Measurements from ENCODE around the gene SLX9. TPM values are rescaled to one million over a fixed set of nuclear protein-coding genes. Genes with fewer than 3 reads are reported as not detected.

Gene SLX9
- polyA plus RNA-seq, 1 experiment: 12.4 TPM

DNA sequence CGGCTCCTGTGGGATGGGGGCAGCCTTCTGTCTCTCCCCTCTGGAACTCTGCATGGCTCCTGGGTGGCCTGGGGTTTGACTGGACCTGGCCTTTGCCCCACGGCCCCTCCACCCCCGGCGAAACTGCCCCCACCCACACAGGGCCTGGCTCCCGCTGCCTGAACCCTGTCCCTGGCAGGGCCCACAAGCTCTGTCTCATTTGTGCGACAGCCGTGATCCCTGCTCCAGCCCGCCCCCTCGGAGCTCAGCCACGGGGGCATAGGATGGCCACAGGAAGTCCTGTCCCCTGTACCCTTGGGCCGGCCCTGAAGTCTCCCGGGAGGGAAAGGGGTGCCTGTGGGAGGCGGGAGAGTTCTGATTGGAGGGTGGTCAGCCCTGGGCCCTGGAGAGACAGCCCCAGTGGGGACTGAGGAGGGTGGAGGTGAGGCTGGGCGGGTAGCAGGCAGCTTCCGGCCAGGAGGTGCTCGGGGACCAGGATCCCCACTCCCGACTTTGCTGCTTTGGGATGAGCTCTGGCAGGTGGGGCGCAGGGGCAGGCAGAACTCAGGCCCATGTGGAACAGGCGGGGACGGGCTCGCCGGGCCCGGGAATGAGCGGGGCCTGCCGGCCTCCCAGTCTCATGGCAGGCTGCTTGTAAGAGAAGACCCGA is 45.1 kb downstream of the SLX9 start:
- ChIA-PET CTCF (interaction anchor here (0.7 to 1.0 kb wide), 2 partner anchors 92 to 147 kb away, joined by 3 to 4 read pairs; no protein-coding TSS in a partner anchor), POLR2A (no interaction called here)
- no peaks in the 10 kb centered on the region for H3K27me3 ChIP-seq (ENCODE audit: control insufficient read depth, insufficient read depth, low read length)
- no peaks in the 10 kb centered on the region for H3K36me3 ChIP-seq (ENCODE audit: control insufficient read depth, insufficient read depth, low read length)
- no peak for DNase-seq (ENCODE audit: low read depth)
- TF ChIP-seq, protein P1, sequence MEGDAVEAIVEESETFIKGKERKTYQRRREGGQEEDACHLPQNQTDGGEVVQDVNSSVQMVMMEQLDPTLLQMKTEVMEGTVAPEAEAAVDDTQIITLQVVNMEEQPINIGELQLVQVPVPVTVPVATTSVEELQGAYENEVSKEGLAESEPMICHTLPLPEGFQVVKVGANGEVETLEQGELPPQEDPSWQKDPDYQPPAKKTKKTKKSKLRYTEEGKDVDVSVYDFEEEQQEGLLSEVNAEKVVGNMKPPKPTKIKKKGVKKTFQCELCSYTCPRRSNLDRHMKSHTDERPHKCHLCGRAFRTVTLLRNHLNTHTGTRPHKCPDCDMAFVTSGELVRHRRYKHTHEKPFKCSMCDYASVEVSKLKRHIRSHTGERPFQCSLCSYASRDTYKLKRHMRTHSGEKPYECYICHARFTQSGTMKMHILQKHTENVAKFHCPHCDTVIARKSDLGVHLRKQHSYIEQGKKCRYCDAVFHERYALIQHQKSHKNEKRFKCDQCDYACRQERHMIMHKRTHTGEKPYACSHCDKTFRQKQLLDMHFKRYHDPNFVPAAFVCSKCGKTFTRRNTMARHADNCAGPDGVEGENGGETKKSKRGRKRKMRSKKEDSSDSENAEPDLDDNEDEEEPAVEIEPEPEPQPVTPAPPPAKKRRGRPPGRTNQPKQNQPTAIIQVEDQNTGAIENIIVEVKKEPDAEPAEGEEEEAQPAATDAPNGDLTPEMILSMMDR (IDR thresholded peaks at IDR 0.05; ENCODE audit: insufficient read depth, low read depth, low read length): no peak
- H3K4me3 ChIP-seq (ENCODE audit: low read depth, low read length): no peak overlapping the region

DNA sequence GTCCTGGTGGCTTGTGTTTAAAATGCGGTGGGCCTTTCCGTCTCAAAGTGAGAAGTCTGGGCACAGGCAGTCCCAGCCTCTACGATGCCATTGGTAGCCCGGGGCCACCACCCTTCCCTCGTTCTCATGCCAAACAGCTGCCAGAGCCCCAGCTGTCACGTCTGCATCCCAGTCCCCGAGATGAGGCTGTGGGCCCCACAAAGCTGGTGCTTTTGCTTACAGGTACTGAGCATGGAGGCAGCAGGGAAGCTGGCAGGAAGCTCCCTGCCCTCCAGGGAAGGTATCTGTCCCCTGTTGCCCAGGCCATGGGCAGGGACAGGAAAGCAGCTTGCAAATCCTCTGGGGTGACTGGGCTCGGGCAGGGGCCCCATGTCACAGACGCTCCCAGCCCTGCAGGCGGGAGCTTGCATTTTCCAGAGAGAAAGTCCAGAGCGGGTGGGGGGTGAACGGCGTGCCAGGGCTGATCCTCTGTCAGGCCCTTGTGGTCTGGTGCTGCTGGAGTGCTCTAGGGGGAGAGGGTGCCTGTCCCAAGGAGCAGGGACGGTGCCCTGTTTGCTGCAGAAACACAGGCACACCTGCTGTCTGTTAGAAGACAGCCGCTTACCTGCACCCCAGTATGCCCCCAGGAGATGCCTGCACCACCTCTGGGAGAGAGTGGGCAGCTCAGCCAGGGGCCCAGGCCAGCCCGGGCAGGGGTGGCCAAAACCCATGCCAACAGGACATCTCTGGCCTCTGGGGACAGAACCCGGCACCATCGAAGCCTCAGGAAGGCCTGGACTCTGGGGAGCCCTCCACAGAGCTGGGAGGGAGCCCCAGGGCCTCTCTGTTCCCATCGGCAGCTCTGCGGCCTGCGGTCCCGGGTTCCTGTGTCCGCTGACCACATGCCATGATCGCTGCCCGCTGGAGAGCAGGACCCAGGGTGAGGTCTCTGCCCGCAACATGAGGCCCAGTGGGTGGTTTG is 45.9 kb downstream of the SLX9 start:
- ChIA-PET POLR2A (no interaction called here), CTCF (interaction anchor here (0.7 to 1.0 kb wide), 2 partner anchors 92 to 146 kb away, joined by 3 to 4 read pairs; no protein-coding TSS in a partner anchor)
- no peak for DNase-seq (ENCODE audit: low read depth)
- H3K27me3 ChIP-seq (ENCODE audit: control insufficient read depth, insufficient read depth, low read length): no peaks in the 10 kb centered on the region
- TF ChIP-seq, protein P1 (IDR thresholded peaks at IDR 0.05; ENCODE audit: insufficient read depth, low read depth, low read length): no peak
- no peaks in the 10 kb centered on the region for H3K36me3 ChIP-seq (ENCODE audit: control insufficient read depth, insufficient read depth, low read length)
- H3K4me3 ChIP-seq (ENCODE audit: low read depth, low read length): no peak overlapping the region

DNA sequence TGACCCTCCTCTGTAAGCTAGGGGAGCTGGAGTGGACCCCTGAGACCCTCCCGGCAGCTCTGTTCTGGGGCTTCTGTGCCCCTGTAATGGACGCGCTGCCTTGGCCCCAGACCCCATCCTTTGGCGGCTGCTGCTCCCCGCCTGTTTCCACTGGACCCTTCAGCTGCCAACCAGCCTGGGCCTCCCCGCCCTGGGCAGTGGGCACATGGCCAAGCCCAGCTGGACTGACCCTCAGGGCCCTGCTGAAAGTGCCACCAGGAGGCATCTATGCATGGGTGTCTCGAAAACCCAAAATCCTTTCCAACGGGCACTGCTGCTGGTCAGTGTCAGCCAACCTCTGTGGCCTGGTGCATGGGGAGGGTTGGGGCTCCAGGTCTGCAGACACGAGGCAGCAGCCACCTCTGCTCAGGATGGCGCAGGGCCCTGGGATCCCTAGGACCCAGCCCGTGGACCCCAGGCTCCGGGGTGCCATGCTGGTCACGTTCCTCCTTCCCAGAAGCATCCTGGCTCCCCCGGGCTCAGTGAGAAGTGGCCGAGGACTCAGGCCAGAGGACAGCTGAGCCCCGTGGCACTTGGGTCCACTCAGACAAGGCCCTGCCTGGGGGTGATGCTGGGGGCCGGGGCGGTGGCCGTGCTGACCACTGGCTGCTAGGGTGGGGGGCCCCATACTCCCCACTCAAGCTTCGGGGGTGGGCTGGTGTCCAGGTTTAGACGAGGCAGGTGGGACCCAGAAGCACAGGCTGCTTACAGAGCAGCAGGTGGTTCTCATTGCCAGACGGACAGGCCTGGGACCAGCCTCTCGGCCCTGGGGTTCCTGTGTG is 46.9 kb downstream of the SLX9 start:
- DNase-seq (ENCODE audit: low read depth): no peak
- Histone ChIP-seq H3K36me3 (ENCODE audit: control insufficient read depth, insufficient read depth, low read length) (no peaks in the 10 kb centered on the region), H3K4me3 (ENCODE audit: low read depth, low read length) (no peak overlapping the region), H3K27me3 (ENCODE audit: control insufficient read depth, insufficient read depth, low read length) (no peaks in the 10 kb centered on the region)
- ChIA-PET CTCF (interaction anchor here (0.5 kb wide), 1 partner anchor 53 kb away, joined by 3 read pairs; no protein-coding TSS in a partner anchor), POLR2A (no interaction called here)
- TF ChIP-seq, protein P1 (IDR thresholded peaks at IDR 0.05; ENCODE audit: insufficient read depth, low read depth, low read length): no peak

DNA sequence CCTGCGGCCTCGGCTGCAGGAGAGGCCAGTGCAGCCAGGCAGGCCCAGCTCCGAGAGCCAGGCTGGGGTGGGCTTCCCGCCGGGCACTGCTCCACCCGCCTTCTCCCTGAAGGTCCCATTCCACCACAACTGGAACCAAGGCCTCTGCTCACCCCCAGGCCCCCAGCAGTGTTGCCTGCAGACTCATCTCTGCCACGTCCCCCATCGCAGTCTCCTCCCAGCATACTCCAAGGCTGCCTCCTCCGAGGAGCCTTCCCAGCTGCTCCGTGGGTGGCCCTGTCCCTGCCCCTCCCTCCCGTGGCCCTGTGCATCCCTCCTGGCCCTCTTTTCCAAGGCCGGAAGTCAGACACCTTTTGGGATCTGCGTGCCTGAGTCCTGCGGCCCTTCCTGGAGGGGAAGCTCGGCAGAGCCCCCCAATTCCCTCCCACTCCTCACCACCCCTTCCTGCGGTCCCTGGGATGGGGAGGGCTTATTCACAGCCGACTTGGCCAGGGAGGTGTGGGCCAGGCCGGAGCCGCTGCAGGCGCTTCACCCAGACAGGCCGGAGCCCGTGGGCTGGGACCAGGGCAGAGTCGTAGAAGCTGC is 47.6 kb downstream of the SLX9 start:
- TF ChIP-seq, protein P1 (IDR thresholded peaks at IDR 0.05; ENCODE audit: insufficient read depth, low read depth, low read length): no peak
- Histone ChIP-seq H3K27me3 (ENCODE audit: control insufficient read depth, insufficient read depth, low read length) (no peaks in the 10 kb centered on the region), H3K4me3 (ENCODE audit: low read depth, low read length) (no peak overlapping the region), H3K36me3 (ENCODE audit: control insufficient read depth, insufficient read depth, low read length) (no peaks in the 10 kb centered on the region)
- ChIA-PET CTCF (no interaction called here), POLR2A (no interaction called here)
- no peak for DNase-seq (ENCODE audit: low read depth)
